ENCODE measurements around the gene KDM3B.

- TF ChIP-seq EZH2 (IDR thresholded peaks at IDR 0.05; ENCODE audit: low read length, missing control alignments) (no peak), CTCF (conservative IDR thresholded peaks at IDR 0.05 in 1 of 2, IDR thresholded peaks at IDR 0.05 in 1 of 2; ENCODE audit: low read depth in 1 of 2, low read length in 2 of 2) (no peak)
Observed at GRCh38 chr5:138466125-138466899, 113.8 kb downstream of the KDM3B start.
